Measurements from ENCODE around the gene CERKL.

The CERKL gene

GRCh38 chr2:181672255-181673008 is 15.5 kb upstream of the CERKL start:
- no peak for TF ChIP-seq CTCF (IDR thresholded peaks at IDR 0.05)

GRCh38 chr2:181670632-181671031 is 13.7 kb upstream of the CERKL start:
- TF ChIP-seq CTCF (IDR thresholded peaks at IDR 0.05): no peak

GRCh38 chr2:181667234-181667633 is 10.3 kb upstream of the CERKL start:
- no peak for TF ChIP-seq CTCF (IDR thresholded peaks at IDR 0.05)

- no peak for TF ChIP-seq CTCF (IDR thresholded peaks at IDR 0.05)
Observed at GRCh38 chr2:181662287-181662686, 5.4 kb upstream of the CERKL start.

GRCh38 chr2:181660181-181660580 is 3.3 kb upstream of the CERKL start:
- no peak for TF ChIP-seq CTCF (IDR thresholded peaks at IDR 0.05)

- TF ChIP-seq CTCF (IDR thresholded peaks at IDR 0.05): no peak
Observed at GRCh38 chr2:181658444-181658843, 1.5 kb upstream of the CERKL start.

GRCh38 chr2:181657379-181657778 is 474 bp upstream of the CERKL start:
- TF ChIP-seq CTCF (IDR thresholded peaks at IDR 0.05): no peak

GRCh38 chr2:181655519-181655918 is 1.4 kb downstream of the CERKL start:
- no peak for TF ChIP-seq CTCF (IDR thresholded peaks at IDR 0.05)

All from LNCAP (cell line).